ENCODE results near the gene HSPB7. TPM values are rescaled to one million over a fixed set of nuclear protein-coding genes. Genes with fewer than 3 reads are reported as not detected.

Gene HSPB7
- total and polyA plus RNA-seq, 2 donors (not counting 3 experiments of a cell fraction or from before 2014, with no cell fraction given) = not detected

DNA sequence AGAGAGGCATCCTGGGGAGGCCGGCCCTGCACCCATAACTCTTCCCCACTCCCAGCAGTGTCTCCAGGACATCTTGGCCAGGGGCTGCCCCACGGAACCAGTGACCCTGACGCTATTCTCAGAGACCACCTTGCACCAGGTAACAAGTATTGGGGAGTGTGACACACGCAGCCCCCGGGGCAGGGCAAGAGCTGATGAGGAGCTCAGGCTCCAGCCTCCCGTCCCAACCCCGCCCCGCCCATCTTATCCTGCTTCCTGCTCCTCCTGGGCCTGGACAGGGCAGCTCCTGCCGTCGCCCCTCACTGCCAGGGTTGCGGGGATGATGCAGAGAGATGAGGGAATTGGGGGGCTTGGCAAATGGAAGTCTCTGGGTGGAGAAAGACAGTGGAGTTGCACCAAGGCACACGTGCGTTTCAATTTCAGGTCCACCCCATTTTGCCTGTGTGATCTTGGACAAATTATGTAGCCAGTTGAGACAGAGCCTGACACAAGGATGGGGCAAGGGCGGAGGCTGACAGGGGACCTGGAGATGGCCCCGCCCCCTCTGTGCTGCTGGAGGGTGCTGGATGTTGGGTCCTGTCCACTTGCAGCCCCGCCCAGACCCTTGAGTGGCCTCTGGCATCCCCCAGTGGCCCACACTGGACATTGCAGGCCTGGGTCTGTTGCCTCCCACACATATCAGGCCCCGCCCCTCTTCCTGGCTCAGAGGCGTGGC, 14.7 kb upstream of the HSPB7 start:
- Histone ChIP-seq H3K4me3 (replicated peaks in 1 of 3; ENCODE audit: insufficient read depth in 1 of 3, low read depth in 1 of 3, low read length in 3 of 3) (no peak overlapping the region), H3K36me3 (ENCODE audit: control insufficient read depth in 2 of 2, extremely low read depth in 1 of 2, insufficient read depth in 2 of 2, low read length in 2 of 2) (no peaks in the 10 kb centered on the region), H3K27ac (ENCODE audit: insufficient read depth, low read depth, low read length) (no peak overlapping the region), H3K4me2 (ENCODE audit: insufficient read depth, low read length) (no peak overlapping the region), H3K9me3 (replicated peaks; ENCODE audit: control insufficient read depth, insufficient read depth, low read length) (no peaks in the 10 kb centered on the region), H3K79me2 (ENCODE audit: control insufficient read depth, insufficient read depth, low read length) (no peaks in the 10 kb centered on the region), H4K20me1 (replicated peaks; ENCODE audit: control insufficient read depth, extremely low read depth, insufficient read depth, low read length) (no peaks in the 10 kb centered on the region), H2AFZ (ENCODE audit: low read depth, low read length) (peak overlapping the region; percentile 87), H3K9me1 (replicated peaks; ENCODE audit: control insufficient read depth, extremely low read depth, insufficient read depth, low read length) (no peaks in the 10 kb centered on the region), H3K27me3 (ENCODE audit: control insufficient read depth in 2 of 2, insufficient read depth in 2 of 2, low read length in 2 of 2) (no peaks in the 10 kb centered on the region), H3K9ac (replicated peaks; ENCODE audit: extremely low read depth, insufficient read depth, low read length) (no peak overlapping the region), H3K4me1 (ENCODE audit: control insufficient read depth, extremely low read depth, insufficient read depth, low read length) (no peaks in the 10 kb centered on the region)
- ChIA-PET POLR2A (interaction anchor here (0.6 kb wide), 1 partner anchor 227 kb away, joined by 4 read pairs; no protein-coding TSS in a partner anchor), CTCF (interaction anchor here (0.9 to 4.2 kb wide), 5 partner anchors 9 to 241 kb away, joined by 3 to 25 read pairs (median 4); partner anchors contain the start of gene FAM131C)
- dilution Hi-C loops (cut with MboI; ENCODE audit: extremely low pct_ligation_motif_present, low sequenced_read_pairs) (no loop called here), intact Hi-C loops (cut with micrococcal nuclease) (loop anchor here (1.0 to 2.0 kb wide), 4 partner anchors 23 to 240 kb away; no protein-coding TSS in a partner anchor)
- no peak for TF ChIP-seq POLR2AphosphoS5 (IDR thresholded peaks at IDR 0.05; ENCODE audit: insufficient read depth, low read depth, low read length)
- TF ChIP-seq, protein P1, sequence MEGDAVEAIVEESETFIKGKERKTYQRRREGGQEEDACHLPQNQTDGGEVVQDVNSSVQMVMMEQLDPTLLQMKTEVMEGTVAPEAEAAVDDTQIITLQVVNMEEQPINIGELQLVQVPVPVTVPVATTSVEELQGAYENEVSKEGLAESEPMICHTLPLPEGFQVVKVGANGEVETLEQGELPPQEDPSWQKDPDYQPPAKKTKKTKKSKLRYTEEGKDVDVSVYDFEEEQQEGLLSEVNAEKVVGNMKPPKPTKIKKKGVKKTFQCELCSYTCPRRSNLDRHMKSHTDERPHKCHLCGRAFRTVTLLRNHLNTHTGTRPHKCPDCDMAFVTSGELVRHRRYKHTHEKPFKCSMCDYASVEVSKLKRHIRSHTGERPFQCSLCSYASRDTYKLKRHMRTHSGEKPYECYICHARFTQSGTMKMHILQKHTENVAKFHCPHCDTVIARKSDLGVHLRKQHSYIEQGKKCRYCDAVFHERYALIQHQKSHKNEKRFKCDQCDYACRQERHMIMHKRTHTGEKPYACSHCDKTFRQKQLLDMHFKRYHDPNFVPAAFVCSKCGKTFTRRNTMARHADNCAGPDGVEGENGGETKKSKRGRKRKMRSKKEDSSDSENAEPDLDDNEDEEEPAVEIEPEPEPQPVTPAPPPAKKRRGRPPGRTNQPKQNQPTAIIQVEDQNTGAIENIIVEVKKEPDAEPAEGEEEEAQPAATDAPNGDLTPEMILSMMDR (IDR thresholded peaks at IDR 0.05; ENCODE audit: extremely low read depth in 1 of 2, insufficient read depth in 1 of 2, low read depth in 1 of 2, low read length in 2 of 2) = peak; percentile 86 to 94
- TF ChIP-seq EZH2 (IDR thresholded peaks at IDR 0.05; ENCODE audit: borderline replicate concordance, low read depth, low read length, severe bottlenecking) = no peak
- BruUV-seq (replicated peaks) = no TSS peak
- DNase-seq (ENCODE audit: low read depth, low spot score) (peak; percentile 88), FAIRE-seq (peak; percentile 95)

DNA sequence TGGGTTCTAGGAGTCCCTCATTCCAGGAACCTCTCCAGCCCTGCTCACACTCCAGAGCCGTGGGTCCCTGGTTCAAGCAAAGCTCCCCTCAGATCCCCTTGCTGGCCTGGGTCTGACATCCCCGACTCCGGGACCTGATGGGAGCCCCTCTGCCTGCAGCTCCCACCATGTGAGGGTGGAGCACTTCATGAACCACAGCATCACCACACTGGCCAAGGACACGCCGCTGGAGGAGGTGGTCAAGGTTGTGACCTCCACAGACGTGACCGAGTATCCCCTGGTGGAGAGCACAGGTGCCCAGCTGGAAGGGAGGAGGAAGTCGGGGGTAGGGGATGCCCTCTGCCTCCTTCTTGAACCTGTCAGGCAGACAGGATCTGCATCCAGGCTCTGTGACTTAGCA, 13.7 kb upstream of the HSPB7 start:
- H3K4me1 ChIP-seq (ENCODE audit: control insufficient read depth, extremely low read depth, insufficient read depth, low read length) = no peaks in the 10 kb centered on the region
- TF ChIP-seq MYC (IDR thresholded peaks at IDR 0.05; ENCODE audit: low read depth, low read length) = no peak
- TF ChIP-seq, protein P2, sequence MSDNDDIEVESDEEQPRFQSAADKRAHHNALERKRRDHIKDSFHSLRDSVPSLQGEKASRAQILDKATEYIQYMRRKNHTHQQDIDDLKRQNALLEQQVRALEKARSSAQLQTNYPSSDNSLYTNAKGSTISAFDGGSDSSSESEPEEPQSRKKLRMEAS (IDR thresholded peaks at IDR 0.05; ENCODE audit: insufficient read depth, insufficient read length) = no peak
- TF ChIP-seq, protein P1 (IDR thresholded peaks at IDR 0.05; ENCODE audit: extremely low read depth in 1 of 2, insufficient read depth in 1 of 2, low read depth in 1 of 2, low read length in 2 of 2) = no peak
- no peak for TF ChIP-seq JUN (IDR thresholded peaks at IDR 0.05; ENCODE audit: borderline replicate concordance, insufficient read depth, insufficient read length, low read depth)
- POLR2A ChIA-PET = no interaction called here
- CTCF ChIA-PET = interaction anchor here (0.9 to 4.2 kb wide), 8 partner anchors 8 to 240 kb away, joined by 3 to 25 read pairs (median 4); partner anchors contain the start of gene FAM131C
- H3K27me3 ChIP-seq (ENCODE audit: control insufficient read depth in 2 of 2, insufficient read depth in 2 of 2, low read length in 2 of 2) = no peaks in the 10 kb centered on the region
- FAIRE-seq (no peak), DNase-seq (ENCODE audit: low read depth, low spot score) (no peak)
- no peak overlapping the region for H3K9ac ChIP-seq (replicated peaks; ENCODE audit: extremely low read depth, insufficient read depth, low read length)
- H3K36me3 ChIP-seq (ENCODE audit: control insufficient read depth in 2 of 2, extremely low read depth in 1 of 2, insufficient read depth in 2 of 2, low read length in 2 of 2) = no peaks in the 10 kb centered on the region
- intact Hi-C loops (cut with micrococcal nuclease) = no loop called here
- dilution Hi-C loops (cut with MboI; ENCODE audit: extremely low pct_ligation_motif_present, low sequenced_read_pairs) = no loop called here
- H3K4me3 ChIP-seq (replicated peaks in 1 of 3; ENCODE audit: insufficient read depth in 1 of 3, low read depth in 1 of 3, low read length in 3 of 3) = no peak overlapping the region
- H3K79me2 ChIP-seq (ENCODE audit: control insufficient read depth, insufficient read depth, low read length) = no peaks in the 10 kb centered on the region
- no peak overlapping the region for H3K4me2 ChIP-seq (ENCODE audit: insufficient read depth, low read length)
- H3K27ac ChIP-seq (ENCODE audit: insufficient read depth, low read depth, low read length) = no peak overlapping the region
- H2AFZ ChIP-seq (ENCODE audit: low read depth, low read length) = no peak overlapping the region
- BruUV-seq (replicated peaks) = no TSS peak
- H3K9me3 ChIP-seq (replicated peaks; ENCODE audit: control insufficient read depth, insufficient read depth, low read length) = no peaks in the 10 kb centered on the region
- H4K20me1 ChIP-seq (replicated peaks; ENCODE audit: control insufficient read depth, extremely low read depth, insufficient read depth, low read length) = no peaks in the 10 kb centered on the region
- no peaks in the 10 kb centered on the region for H3K9me1 ChIP-seq (replicated peaks; ENCODE audit: control insufficient read depth, extremely low read depth, insufficient read depth, low read length)

Data from endothelial cell of umbilical vein (primary cell).